Measurements from ENCODE around the gene LRCH2. TPM values are rescaled to one million over a fixed set of nuclear protein-coding genes. Genes with fewer than 3 reads are reported as not detected.

LRCH2 gene
- total RNA-seq, 4 donors from 2014 or later: 1.2 to 7.8 (median 4.5) TPM

DNA sequence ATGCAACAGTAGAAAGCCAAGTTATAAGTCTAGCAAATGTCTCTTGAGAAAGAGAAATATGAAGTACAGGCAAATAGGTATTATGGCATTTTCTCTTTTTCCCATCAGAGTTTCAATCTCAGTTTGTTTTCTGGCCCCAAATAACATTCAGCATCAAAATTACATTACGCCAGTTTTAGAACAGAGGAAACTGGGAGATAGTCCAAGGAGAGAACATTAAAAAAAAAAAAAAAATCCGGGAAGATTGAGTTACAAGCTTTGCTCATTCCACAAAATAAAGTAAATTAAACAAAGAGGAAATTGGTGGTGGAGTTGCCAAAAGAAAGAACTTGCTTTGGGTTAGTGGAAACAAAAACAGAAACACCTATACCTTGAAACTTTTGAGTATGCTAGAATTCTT is 166.1 kb downstream of the LRCH2 start:
- H3K27ac ChIP-seq: no peak overlapping the region
- no peaks in the 10 kb centered on the region for H3K9me3 ChIP-seq
- intact Hi-C loops (cut with DNase I; ENCODE audit: low total_unique reads): no loop called here
- no peak for TF ChIP-seq EP300 (IDR thresholded peaks at IDR 0.05; ENCODE audit: low read depth)
- TF ChIP-seq POLR2A (IDR thresholded peaks at IDR 0.05): no peak
- H3K27me3 ChIP-seq: no peaks in the 10 kb centered on the region
- in situ Hi-C loops (cut with MboI; ENCODE audit: low pct_ligation_motif_present in 1 of 4, low pct_unique_long_range_greater_than_20kb in 1 of 4, low sequenced_read_pairs in 3 of 4): no loop called here
- no peak overlapping the region for H3K4me3 ChIP-seq
- no peaks in the 10 kb centered on the region for H3K4me1 ChIP-seq
- 56 to 60% methylated on average over 1 to 2 of the region's 2 CpGs for WGBS, 2 donors (ENCODE audit: low coverage in 1 of 2)
- H3K36me3 ChIP-seq: no peaks in the 10 kb centered on the region
- DNase-seq: no peak

DNA sequence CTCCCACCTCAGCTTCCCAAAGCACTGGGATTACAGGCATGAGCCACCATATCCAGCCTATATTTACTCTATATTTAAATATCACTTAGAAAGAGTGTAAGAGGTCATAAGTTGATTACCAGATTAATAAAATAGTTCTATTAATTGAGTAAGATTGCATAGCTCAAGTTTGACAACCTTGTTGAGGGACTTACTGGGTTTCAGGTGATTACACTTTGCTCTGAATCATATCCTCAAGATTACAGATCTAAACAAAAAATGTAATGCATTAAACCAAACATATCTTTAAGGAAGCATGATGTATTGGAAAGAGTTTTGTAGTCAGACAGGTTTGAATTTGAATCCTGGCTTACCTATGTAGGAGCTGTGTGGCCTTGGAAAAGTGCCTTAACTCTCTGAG is 168.6 kb downstream of the LRCH2 start:
- no peak overlapping the region for H3K4me3 ChIP-seq
- in situ Hi-C loops (cut with MboI; ENCODE audit: low pct_ligation_motif_present in 1 of 4, low pct_unique_long_range_greater_than_20kb in 1 of 4, low sequenced_read_pairs in 3 of 4) (no loop called here), intact Hi-C loops (cut with DNase I; ENCODE audit: low total_unique reads) (no loop called here)

More for the DNA sequence above, 168.6 kb downstream of the LRCH2 start:
- Histone ChIP-seq H3K27ac (no peak overlapping the region), H3K27me3 (no peaks in the 10 kb centered on the region), H3K4me1 (no peaks in the 10 kb centered on the region), H3K36me3 (no peaks in the 10 kb centered on the region), H3K9me3 (no peaks in the 10 kb centered on the region)
- DNase-seq: no peak
- TF ChIP-seq, protein P1, sequence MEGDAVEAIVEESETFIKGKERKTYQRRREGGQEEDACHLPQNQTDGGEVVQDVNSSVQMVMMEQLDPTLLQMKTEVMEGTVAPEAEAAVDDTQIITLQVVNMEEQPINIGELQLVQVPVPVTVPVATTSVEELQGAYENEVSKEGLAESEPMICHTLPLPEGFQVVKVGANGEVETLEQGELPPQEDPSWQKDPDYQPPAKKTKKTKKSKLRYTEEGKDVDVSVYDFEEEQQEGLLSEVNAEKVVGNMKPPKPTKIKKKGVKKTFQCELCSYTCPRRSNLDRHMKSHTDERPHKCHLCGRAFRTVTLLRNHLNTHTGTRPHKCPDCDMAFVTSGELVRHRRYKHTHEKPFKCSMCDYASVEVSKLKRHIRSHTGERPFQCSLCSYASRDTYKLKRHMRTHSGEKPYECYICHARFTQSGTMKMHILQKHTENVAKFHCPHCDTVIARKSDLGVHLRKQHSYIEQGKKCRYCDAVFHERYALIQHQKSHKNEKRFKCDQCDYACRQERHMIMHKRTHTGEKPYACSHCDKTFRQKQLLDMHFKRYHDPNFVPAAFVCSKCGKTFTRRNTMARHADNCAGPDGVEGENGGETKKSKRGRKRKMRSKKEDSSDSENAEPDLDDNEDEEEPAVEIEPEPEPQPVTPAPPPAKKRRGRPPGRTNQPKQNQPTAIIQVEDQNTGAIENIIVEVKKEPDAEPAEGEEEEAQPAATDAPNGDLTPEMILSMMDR (IDR thresholded peaks at IDR 0.05): no peak
- TF ChIP-seq POLR2AphosphoS5 (IDR thresholded peaks at IDR 0.05): no peak
- TF ChIP-seq POLR2A (IDR thresholded peaks at IDR 0.05): no peak
- TF ChIP-seq EP300 (IDR thresholded peaks at IDR 0.05; ENCODE audit: low read depth): no peak

Small RNA genes within 50 kb of the gene (small RNA-seq; reads per million reads assigned to genes)
- gene RF00019 (0 reads per million in 4 donors), gene SNORA35B (18.7 to 70.2 (median 44.8) reads per million in 4 donors)

Other genes with a start within 250 kb of the LRCH2 start
- gene IL13RA2, start 216.5 kb downstream of the LRCH2 start, total RNA-seq: not detected
- not detected for gene RBMXL3, start 44.7 kb downstream of the LRCH2 start, total RNA-seq
- gene LUZP4, start 55.6 kb upstream of the LRCH2 start, total RNA-seq: not detected

Measured in transverse colon (tissue), 4 donors.